ENCODE data around the gene RGS14. TPM values are rescaled to one million over a fixed set of nuclear protein-coding genes. Genes with fewer than 3 reads are reported as not detected.

The RGS14 gene, protein sequence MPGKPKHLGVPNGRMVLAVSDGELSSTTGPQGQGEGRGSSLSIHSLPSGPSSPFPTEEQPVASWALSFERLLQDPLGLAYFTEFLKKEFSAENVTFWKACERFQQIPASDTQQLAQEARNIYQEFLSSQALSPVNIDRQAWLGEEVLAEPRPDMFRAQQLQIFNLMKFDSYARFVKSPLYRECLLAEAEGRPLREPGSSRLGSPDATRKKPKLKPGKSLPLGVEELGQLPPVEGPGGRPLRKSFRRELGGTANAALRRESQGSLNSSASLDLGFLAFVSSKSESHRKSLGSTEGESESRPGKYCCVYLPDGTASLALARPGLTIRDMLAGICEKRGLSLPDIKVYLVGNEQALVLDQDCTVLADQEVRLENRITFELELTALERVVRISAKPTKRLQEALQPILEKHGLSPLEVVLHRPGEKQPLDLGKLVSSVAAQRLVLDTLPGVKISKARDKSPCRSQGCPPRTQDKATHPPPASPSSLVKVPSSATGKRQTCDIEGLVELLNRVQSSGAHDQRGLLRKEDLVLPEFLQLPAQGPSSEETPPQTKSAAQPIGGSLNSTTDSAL
- 11.5 and 17.3 TPM in 2 replicates for total RNA-seq

DNA sequence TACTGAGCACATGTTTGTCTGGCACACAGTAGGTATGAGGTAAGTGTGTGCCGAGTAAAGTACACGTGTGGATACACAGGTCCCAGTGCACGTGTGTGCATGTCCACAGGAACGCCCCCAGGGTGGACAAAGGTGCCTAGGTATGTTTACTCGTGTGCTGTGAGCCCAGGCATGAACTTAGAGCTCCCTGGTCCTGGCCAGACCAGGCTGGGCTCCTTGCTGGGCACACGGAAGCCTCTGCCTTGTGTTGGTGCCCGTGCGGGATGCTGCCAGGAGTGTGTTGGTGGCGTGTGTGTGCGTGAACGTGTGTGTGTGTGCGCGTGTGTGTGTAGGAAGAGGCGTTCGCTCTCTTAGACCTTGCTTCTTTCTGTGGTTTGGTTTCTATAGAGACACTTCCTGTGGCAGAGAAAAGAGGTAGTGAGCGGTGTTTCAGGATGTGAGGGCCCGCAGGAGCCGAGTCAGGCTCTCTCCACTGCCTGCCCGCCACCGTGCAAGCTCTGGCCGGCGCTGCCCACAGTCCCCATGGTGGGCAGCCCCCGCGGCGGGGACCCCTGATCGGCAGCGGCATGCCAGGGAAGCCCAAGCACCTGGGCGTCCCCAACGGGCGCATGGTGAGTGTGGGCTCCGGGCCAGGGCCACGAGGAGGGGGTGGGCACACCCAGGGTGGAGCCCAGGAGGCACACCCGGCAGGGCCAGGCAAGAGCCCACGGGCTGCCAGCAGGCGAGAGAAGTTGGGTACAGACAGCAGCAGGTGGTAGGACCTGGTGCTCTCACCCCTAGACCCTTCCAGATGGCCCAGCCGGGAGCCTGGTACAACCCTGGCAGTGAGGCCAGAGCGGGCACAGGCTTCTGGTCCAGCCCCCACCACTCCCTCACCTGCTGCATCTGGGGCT lies at the start of gene RGS14:
RGS14 (plus strand) TSS at position 466 of the 893 bp plus-strand sequence; CDS start at position 567, 101 bp downstream.

DNA sequence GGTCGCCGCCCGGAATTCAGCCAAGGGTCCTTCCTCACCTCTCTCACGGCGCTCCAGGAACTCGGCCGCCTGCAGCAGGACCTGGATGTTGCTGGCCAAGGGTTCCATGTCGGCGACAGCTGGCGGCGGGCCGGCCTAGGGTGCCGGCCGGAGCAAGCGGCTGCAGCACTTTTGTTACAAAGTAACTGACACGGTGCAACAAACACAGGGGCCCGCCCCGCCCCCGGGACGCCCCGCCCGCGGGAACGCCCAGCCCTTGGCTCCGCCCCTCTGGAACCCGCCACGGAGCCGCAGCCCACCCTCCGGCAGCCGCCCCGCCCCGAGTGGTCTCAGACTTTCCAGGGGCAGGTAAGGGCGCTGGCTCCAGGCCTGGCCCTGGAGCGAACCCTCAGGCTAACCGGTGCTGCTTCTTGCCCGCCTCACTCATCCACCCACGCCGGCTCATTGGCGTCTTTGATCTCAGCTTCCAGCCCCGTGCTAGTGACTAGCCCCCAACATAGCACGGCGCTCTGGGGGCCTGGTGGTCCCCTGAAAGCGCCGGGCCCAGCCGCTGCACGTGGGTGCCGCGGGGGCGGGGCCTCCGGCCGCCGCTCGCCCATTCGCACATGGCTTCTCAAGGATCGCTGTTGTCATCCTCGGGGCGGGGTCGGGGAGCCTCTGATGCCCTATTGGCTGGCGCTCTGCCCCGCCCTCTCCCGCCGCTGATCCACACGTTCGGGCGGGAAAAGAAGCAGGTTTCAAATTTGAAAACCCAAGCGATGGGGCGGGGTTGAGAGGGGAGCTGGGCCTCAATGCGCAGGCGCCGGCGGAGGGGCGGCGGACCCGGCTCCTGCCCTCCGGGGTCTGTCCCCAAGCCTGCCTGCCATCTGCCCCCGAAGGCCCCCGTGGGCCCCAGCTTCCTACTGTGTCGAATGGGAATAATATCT lies 45.7 kb upstream of the RGS14 start, which contains the start of gene MXD3:
MXD3 (minus strand) TSS at position 176 of the 926 bp plus-strand sequence; CDS start at position 108, 68 bp downstream.

DNA sequence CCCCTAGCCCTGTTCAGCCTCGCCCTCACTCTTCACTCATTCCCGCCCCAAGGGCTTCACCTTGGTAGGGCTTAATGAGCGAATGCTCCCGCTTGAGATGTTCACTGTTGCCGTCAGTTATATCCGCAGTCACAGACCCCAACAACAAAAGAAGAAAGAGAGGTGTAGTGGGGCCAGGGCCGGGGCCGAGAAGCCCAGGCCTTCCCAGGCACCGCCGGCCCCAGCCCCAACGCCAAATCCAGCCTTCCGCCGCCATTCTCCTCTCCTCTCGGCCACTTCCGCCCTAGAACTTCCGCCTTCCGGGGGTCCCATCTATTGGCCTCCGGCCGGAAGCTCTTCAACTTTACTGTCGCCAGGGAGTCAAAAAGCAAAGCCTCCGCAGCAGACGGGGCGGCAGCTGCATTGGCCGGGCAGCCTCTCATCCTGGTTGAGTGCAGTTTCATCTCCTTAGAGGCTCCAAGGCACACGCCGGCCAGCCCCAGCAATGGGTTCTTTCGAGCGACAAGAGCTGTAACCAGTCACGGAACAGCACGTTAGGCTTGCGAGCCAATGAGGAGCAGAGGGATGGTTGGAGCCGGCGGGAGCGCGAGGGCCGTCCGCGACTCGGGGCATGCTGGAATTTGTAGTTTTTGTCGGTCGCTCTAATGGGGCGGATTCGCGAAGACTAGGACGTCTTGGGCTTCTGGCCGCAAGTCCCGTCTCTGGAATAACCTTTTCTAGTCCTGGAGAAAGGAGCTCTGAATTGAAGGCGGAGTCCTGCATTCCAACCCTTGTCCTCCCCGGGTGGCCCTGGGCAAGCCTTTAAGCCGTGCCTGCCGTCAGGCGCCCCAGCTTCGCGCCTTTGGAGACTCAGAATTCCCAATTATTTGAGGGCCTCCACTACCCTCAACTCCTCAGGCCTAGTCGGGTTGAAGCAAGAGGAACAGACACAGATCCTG lies 6.1 kb upstream of the RGS14 start, which contains the start of gene LMAN2:
LMAN2 (minus strand) TSS at position 277 of the 938 bp plus-strand sequence; CDS start at position 256, 21 bp downstream.

DNA sequence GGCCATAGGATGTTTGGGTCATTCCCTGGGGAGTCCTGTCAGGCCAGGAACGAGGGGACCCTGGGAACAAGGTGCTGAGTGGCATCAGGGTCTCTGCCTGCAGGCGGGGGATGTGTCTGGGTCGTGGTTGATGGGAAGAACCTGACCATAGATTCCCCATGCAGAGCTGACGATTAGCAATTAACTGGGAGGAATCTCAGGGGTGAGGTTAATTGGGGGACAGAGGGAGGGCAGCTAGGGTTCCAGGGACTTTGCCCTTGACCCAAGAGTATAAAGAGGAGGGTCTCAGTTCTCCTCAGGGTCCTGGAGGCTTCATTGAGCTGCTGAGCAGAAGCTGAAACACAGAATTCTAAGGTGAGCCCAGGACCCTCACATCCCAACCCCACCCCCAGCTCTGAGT lies 26.4 kb downstream of the RGS14 start, which contains the start of gene SLC34A1:
SLC34A1 (plus strand) TSS at position 301 of the 400 bp plus-strand sequence. CDS start 1,308 bp downstream, outside the sequence.

DNA sequence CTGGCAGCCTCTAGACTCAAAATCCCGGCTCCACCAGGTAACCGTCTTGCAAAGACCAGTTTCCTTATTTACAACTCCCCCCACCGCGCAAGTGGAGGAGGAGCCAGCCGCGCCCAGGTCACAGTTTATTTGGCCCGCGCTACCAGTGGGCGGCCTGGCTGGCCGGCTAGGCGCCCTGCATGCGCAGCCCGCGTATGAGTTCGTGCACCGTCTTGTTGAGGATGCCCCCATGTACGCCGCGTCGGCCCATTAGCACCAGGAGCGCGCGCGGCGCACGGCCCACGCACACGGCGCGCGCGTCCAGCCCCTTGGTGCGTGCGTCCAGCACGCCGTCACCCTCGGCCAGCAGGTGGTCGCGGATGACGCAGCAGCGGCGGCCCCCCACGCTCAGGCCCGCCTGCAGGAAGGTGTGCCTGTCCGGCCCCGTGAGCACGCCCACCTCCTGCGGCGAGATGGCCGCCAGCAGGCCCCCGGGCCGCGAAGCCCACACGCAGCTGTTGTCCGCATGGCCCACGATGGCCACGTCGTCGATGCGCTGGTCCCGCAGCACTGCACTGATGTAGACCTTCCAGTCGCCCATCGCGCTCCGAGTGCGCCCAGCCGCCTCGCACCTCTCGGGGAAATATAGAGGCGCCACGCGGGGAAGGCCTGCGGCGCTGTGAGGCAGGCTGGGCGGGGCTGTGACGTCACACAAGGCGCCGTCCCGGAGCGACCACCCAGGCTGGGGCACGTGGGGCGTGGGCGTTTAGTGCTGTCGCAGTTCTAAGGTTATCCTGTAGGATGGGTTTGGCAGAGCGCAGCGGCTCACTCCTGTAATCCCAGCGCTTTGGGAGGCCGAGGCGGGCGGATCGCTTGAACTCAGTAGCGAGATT lies 42.5 kb downstream of the RGS14 start, which contains the start of gene PFN3:
PFN3 (minus strand) TSS at position 665 of the 872 bp plus-strand sequence; CDS start at position 580, 85 bp downstream.

DNA sequence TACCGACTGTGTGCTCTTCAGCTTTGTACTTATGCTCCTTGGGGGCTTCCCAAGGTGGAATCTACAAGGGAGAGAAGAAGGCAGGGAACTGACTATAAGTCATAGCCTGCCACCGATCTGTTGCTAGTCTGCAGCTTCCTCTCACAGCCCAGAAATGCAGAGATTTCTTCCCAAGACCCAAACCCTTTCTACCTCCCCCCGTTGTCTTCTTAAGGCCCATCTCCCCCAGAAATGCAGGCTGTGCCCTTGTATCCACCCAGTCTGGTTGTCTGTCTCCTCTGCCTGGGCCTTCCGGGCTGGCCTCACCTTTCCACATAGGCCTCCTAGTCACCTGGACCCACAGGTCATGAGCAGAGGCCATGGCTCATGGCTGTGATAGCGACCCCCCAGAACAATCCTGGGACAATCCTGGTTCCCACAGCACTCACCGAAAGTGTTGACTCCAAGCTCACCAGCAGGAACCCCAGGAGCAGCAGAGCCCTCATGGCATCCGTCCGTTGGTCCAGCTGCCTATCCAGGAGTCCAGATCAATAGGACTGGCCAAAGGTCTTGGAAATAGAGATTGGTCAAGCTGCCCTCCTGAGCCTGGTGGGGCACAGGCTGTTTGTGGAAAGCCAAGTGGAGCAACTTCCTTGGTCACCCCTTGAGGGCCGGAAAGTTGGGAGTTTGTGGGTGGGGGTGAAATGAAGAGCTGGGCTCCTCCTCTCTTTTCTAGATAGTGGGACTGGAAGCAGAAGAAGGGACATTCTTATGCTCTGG lies 51.5 kb downstream of the RGS14 start, which contains the start of gene F12:
F12 (minus strand) TSS at position 522 of the 759 bp plus-strand sequence; CDS start at position 485, 37 bp downstream.

Other genes starting within 250 kb of the RGS14 start
- 60.5 and 61.5 TPM in 2 replicates for gene NSD1, start 224.2 kb upstream of the RGS14 start, total RNA-seq
- 10.3 and 36.9 TPM in 2 replicates for gene RAB24, start 54.2 kb upstream of the RGS14 start, total RNA-seq
- gene PRELID1, start 54.1 kb upstream of the RGS14 start, total RNA-seq, result 49.9 and 145 TPM in 2 replicates
- 5.1 and 7.9 TPM in 2 replicates for gene MXD3, start 46.0 kb upstream of the RGS14 start, total RNA-seq
- 281 and 306 TPM in 2 replicates for gene LMAN2, start 6.3 kb upstream of the RGS14 start, total RNA-seq
- gene SLC34A1, start 26.5 kb downstream of the RGS14 start, total RNA-seq, result 0.11 and 0.39 TPM in 2 replicates
- not detected in 2 replicates for gene PFN3, start 42.7 kb downstream of the RGS14 start, total RNA-seq
- 3.0 and 7.9 TPM in 2 replicates for gene F12, start 51.6 kb downstream of the RGS14 start, total RNA-seq
- 16.5 and 21.5 TPM in 2 replicates for gene GRK6, start 68.8 kb downstream of the RGS14 start, total RNA-seq
- gene PRR7, start 88.9 kb downstream of the RGS14 start, total RNA-seq, result 0.98 and 1.2 TPM in 2 replicates
- gene DBN1, start 115.7 kb downstream of the RGS14 start, total RNA-seq, result 287 and 442 TPM in 2 replicates
- gene PDLIM7, start 139.7 kb downstream of the RGS14 start, total RNA-seq, result 96.6 and 243 TPM in 2 replicates
- gene DOK3, start 151.9 kb downstream of the RGS14 start, total RNA-seq, result 1.4 and 3.5 TPM in 2 replicates
- gene DDX41, start 159.0 kb downstream of the RGS14 start, total RNA-seq, result 62.4 and 88.9 TPM in 2 replicates
- 17.5 and 34.9 TPM in 2 replicates for gene FAM193B, start 196.6 kb downstream of the RGS14 start, total RNA-seq
- 134 and 214 TPM in 2 replicates for gene TMED9, start 234.3 kb downstream of the RGS14 start, total RNA-seq
- 35.7 and 62.7 TPM in 2 replicates for gene B4GALT7, start 242.2 kb downstream of the RGS14 start, total RNA-seq